OCI-LY3 (cell line): Measurements from ENCODE around the gene NUDT6.

Experiments
- H2AFZ ChIP-seq: fragments of 200-600, 300-600 bp; shearing (Covaris generic); 2 replicates; pipeline ENCODE4 v1.6.0; 2014; ENCODE audit warnings: antibody characterized with exemption, low read depth, low read length
- H3K27ac ChIP-seq: fragments of 200-600, 300-600 bp; sonication (generic); 2 replicates; pipeline ENCODE4 v1.5.1; 2014; ENCODE audit warnings: mild to moderate bottlenecking, low read length, moderate library complexity, mixed read lengths
- H3K27me3 ChIP-seq: fragments of 200-600, 300-600 bp; sonication (generic); 2 replicates; pipeline ENCODE4 v1.6.1; 2014; ENCODE audit warnings: low read depth, low read length, mixed read lengths
- H3K36me3 ChIP-seq: fragments of 200-600, 300-600 bp; sonication (generic); replicated peaks from 2 replicates; pipeline ENCODE3; 2014; ENCODE audit warnings: low read depth, low read length, mixed read lengths
- H3K4me1 ChIP-seq: fragments of 300-600, 200-600 bp; sonication (generic); 2 replicates; pipeline ENCODE4 v1.6.1; 2014; ENCODE audit warnings: low read length, mixed read lengths
- H3K4me2 ChIP-seq: fragments of 200-600, 300-600 bp; sonication (generic); 2 replicates; pipeline ENCODE4 v1.6.1; 2014; ENCODE audit warnings: low read length, mixed read lengths
- H3K4me3 ChIP-seq: fragments of 300-600, 200-600 bp; sonication (generic); 2 replicates; pipeline ENCODE4 v1.5.1; 2014; ENCODE audit warnings: antibody characterized with exemption, mild to moderate bottlenecking, low read length, moderate library complexity
- H3K79me2 ChIP-seq: fragments of 300-600, 200-600 bp; shearing (Covaris generic); 2 replicates; pipeline ENCODE4 v1.6.1; 2014; ENCODE audit warnings: mild to moderate bottlenecking, low read length, mixed read lengths
- H3K9ac ChIP-seq: fragments of 300-600, 200-600 bp; shearing (Covaris generic); 2 replicates; pipeline ENCODE4 v1.6.0; 2014; ENCODE audit warnings: mild to moderate bottlenecking, low read length, moderate library complexity
- H3K9me3 ChIP-seq: fragments of 200-600, 300-600 bp; shearing (Covaris generic); 2 replicates; pipeline ENCODE4 v1.6.1; 2014; ENCODE audit warnings: low read length, mixed read lengths; ENCODE audit not compliant: insufficient read depth
- H4K20me1 ChIP-seq: fragments of 200-600, 300-600 bp; sonication (generic); 2 replicates; pipeline ENCODE4 v1.6.1; 2016; ENCODE audit warnings: low read length, mixed read lengths; ENCODE audit not compliant: insufficient read depth
- EZH2phosphoT487 ChIP-seq: fragments of 200-600 bp; shearing (Covaris generic); IDR thresholded peaks from 2 replicates; pipeline ENCODE4 v1.6.1; 2018; ENCODE audit warnings: antibody characterized with exemption, mixed run types, low read depth
- TF ChIP-seq, protein P1 (sequence below): fragments of 200-600, 300-600 bp; sonication (generic); IDR thresholded peaks from 2 replicates; pipeline ENCODE4 v1.5.1; 2014; ENCODE audit warnings: antibody characterized with exemption, low read length, low read depth

NUDT6 gene

GRCh38 chr4:122909683-122910082 is 12.7 kb downstream of the NUDT6 start:
- peaks cover 5% of the 10 kb centered on the region for H3K4me1 ChIP-seq
- no peak overlapping the region for H2AFZ ChIP-seq
- H3K9me3 ChIP-seq = no peaks in the 10 kb centered on the region
- no peaks in the 10 kb centered on the region for H3K79me2 ChIP-seq
- H3K27me3 ChIP-seq = no peaks in the 10 kb centered on the region
- no peak overlapping the region for H3K9ac ChIP-seq
- no peak overlapping the region for H3K4me3 ChIP-seq
- H3K36me3 ChIP-seq = no peaks in the 10 kb centered on the region
- no peak overlapping the region for H3K4me2 ChIP-seq
- TF ChIP-seq, protein P1, sequence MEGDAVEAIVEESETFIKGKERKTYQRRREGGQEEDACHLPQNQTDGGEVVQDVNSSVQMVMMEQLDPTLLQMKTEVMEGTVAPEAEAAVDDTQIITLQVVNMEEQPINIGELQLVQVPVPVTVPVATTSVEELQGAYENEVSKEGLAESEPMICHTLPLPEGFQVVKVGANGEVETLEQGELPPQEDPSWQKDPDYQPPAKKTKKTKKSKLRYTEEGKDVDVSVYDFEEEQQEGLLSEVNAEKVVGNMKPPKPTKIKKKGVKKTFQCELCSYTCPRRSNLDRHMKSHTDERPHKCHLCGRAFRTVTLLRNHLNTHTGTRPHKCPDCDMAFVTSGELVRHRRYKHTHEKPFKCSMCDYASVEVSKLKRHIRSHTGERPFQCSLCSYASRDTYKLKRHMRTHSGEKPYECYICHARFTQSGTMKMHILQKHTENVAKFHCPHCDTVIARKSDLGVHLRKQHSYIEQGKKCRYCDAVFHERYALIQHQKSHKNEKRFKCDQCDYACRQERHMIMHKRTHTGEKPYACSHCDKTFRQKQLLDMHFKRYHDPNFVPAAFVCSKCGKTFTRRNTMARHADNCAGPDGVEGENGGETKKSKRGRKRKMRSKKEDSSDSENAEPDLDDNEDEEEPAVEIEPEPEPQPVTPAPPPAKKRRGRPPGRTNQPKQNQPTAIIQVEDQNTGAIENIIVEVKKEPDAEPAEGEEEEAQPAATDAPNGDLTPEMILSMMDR = no peak
- no peak for TF ChIP-seq EZH2phosphoT487
- H4K20me1 ChIP-seq = no peaks in the 10 kb centered on the region
- no peak overlapping the region for H3K27ac ChIP-seq

DNA sequence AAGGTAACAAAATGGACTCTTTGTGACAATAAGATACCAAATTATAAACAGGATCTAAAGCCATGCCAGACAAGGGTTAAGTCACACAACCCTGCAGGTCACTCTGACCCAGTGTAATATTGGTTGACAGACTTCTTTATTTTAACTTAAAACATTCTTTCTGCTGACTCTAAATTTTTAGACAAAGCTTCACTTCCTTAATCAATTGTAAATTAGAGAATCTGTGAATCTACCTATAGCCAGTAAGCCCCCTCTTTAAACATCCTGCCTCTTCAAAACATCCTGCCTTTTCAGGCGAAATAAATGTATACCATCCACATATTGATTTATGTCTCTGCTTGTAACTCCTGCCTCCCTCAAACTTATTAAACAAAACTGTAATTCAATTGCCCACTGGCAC is 14.2 kb downstream of the NUDT6 start:
- Histone ChIP-seq H3K4me2 (no peak overlapping the region), H2AFZ (no peak overlapping the region), H3K4me1 (peaks cover 5% of the 10 kb centered on the region), H3K79me2 (no peaks in the 10 kb centered on the region), H3K9me3 (no peaks in the 10 kb centered on the region), H3K9ac (no peak overlapping the region), H3K36me3 (no peaks in the 10 kb centered on the region), H3K4me3 (no peak overlapping the region), H4K20me1 (no peaks in the 10 kb centered on the region), H3K27me3 (no peaks in the 10 kb centered on the region), H3K27ac (no peak overlapping the region)
- TF ChIP-seq, protein P1 = no peak
- TF ChIP-seq EZH2phosphoT487 = no peak

DNA sequence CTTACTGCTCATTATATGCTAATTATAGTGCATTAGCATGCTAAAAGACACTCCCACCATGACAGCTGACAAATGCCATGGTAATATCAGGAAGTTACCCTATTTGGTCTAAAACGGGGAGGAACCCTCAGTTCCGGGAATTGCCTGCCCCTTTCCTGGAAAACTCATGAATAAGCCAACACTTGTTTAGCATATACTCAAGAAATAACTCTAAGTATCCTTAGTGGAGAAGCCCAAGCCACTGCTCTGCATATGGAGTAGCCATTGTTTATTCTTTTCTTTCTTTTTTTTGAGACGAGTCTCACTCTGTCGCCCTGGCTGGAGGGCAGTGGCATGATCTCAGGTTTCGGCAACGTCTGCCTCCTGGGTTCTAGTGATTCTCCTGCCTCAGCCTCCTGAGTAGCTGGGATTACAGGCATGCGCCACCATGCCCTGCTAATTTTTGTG is 15.5 kb downstream of the NUDT6 start:
- Histone ChIP-seq H3K9ac (no peak overlapping the region), H2AFZ (no peak overlapping the region), H3K36me3 (no peaks in the 10 kb centered on the region), H4K20me1 (no peaks in the 10 kb centered on the region), H3K27me3 (no peaks in the 10 kb centered on the region), H3K9me3 (no peaks in the 10 kb centered on the region), H3K4me1 (peaks cover 5% of the 10 kb centered on the region), H3K4me2 (no peak overlapping the region), H3K4me3 (no peak overlapping the region), H3K27ac (no peak overlapping the region), H3K79me2 (no peaks in the 10 kb centered on the region)
- TF ChIP-seq EZH2phosphoT487 = no peak
- TF ChIP-seq, protein P1 = no peak

DNA sequence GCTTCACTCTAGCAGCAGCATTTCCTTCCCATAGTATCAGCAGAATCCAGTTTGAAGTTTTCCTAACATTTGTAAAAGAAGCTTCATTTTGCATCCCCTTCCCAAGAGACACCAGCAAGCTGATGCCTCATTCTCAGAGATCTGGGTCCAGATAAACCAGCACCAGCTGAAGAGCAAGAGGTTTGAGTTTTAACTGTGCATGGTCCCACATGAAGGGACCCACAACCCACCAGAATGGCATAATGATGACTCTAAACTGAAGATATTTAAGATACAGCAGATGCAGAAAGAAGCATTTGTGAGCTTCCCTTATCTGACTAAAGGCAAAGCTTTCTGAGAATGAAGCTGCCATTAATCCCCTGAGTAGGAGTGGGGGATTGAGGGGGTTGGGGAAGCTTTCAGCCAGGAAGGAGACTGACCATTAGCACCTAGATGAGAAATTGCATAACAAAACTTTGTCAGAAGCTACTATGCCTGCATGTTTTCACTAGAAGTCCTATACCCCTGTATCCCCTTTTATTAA is 18.6 kb downstream of the NUDT6 start:
- Histone ChIP-seq H3K36me3 (no peaks in the 10 kb centered on the region), H3K27ac (no peak overlapping the region), H3K79me2 (no peaks in the 10 kb centered on the region), H3K4me1 (no peaks in the 10 kb centered on the region; the same call in 1 of the 2 replicates), H3K4me3 (no peak overlapping the region), H3K9me3 (no peaks in the 10 kb centered on the region), H4K20me1 (no peaks in the 10 kb centered on the region), H3K9ac (no peak overlapping the region), H2AFZ (no peak overlapping the region), H3K27me3 (no peaks in the 10 kb centered on the region), H3K4me2 (no peak overlapping the region)
- TF ChIP-seq, protein P1 = no peak
- no peak for TF ChIP-seq EZH2phosphoT487
